ENCODE results near the gene FAM236C.
"Not testable (repeated sequence)": the region's sequence is repeated elsewhere in the genome, so short reads cannot be mapped to it uniquely, and the experiment has no call there.

Gene FAM236C

GRCh38 chrX:72912315-72912714 is at the start of gene FAM236C:
Gene FAM236C (plus strand): TSS chrX:72912615. CDS start chrX:72912715, 100 bp downstream.
- ATAC-seq (ENCODE audit: insufficient read depth, low read depth); H3K9me3 ChIP-seq (ENCODE audit: insufficient read depth, low read length, severe bottlenecking); DNase-seq; H3K4me3 ChIP-seq (ENCODE audit: low read depth in 1 of 2, low read length in 2 of 2); H3K4me2 ChIP-seq (ENCODE audit: insufficient read depth, low read length); H3K27ac ChIP-seq (ENCODE audit: low read length); H3K27me3 ChIP-seq (ENCODE audit: insufficient read depth, low read length, poor library complexity); H3K4me1 ChIP-seq (ENCODE audit: insufficient read depth, low read length); H2AFZ ChIP-seq (ENCODE audit: low read depth, low read length); H3K9ac ChIP-seq (ENCODE audit: low read depth, low read length); H3K36me3 ChIP-seq (ENCODE audit: insufficient read depth, low read length); H4K20me1 ChIP-seq (ENCODE audit: insufficient read depth, low read length); H3K79me2 ChIP-seq (ENCODE audit: insufficient read depth, low read length): not testable (repeated sequence)

- not testable (repeated sequence) for H3K4me3 ChIP-seq (ENCODE audit: low read depth in 1 of 2, low read length in 2 of 2); H3K4me1 ChIP-seq (ENCODE audit: insufficient read depth, low read length); H3K36me3 ChIP-seq (ENCODE audit: insufficient read depth, low read length); H3K79me2 ChIP-seq (ENCODE audit: insufficient read depth, low read length); H3K9me3 ChIP-seq (ENCODE audit: insufficient read depth, low read length, severe bottlenecking); H4K20me1 ChIP-seq (ENCODE audit: insufficient read depth, low read length); DNase-seq; H3K4me2 ChIP-seq (ENCODE audit: insufficient read depth, low read length); H3K27me3 ChIP-seq (ENCODE audit: insufficient read depth, low read length, poor library complexity); ATAC-seq (ENCODE audit: insufficient read depth, low read depth); H3K27ac ChIP-seq (ENCODE audit: low read length); H3K9ac ChIP-seq (ENCODE audit: low read depth, low read length); H2AFZ ChIP-seq (ENCODE audit: low read depth, low read length)
Observed at GRCh38 chrX:72882898-72883297, 29.5 kb upstream of the FAM236C start.

- not testable (repeated sequence) for ATAC-seq (ENCODE audit: insufficient read depth, low read depth); H4K20me1 ChIP-seq (ENCODE audit: insufficient read depth, low read length); H3K9me3 ChIP-seq (ENCODE audit: insufficient read depth, low read length, severe bottlenecking); H3K27ac ChIP-seq (ENCODE audit: low read length); H3K79me2 ChIP-seq (ENCODE audit: insufficient read depth, low read length); H2AFZ ChIP-seq (ENCODE audit: low read depth, low read length); H3K4me2 ChIP-seq (ENCODE audit: insufficient read depth, low read length); H3K36me3 ChIP-seq (ENCODE audit: insufficient read depth, low read length); DNase-seq; H3K9ac ChIP-seq (ENCODE audit: low read depth, low read length); H3K4me1 ChIP-seq (ENCODE audit: insufficient read depth, low read length); H3K4me3 ChIP-seq (ENCODE audit: low read depth in 1 of 2, low read length in 2 of 2); H3K27me3 ChIP-seq (ENCODE audit: insufficient read depth, low read length, poor library complexity)
Observed at GRCh38 chrX:72889740-72890139, 22.7 kb upstream of the FAM236C start.

GRCh38 chrX:72916096-72916495 is 3.7 kb downstream of the FAM236C start:
- not testable (repeated sequence) for H3K27ac ChIP-seq (ENCODE audit: low read length); H4K20me1 ChIP-seq (ENCODE audit: insufficient read depth, low read length); ATAC-seq (ENCODE audit: insufficient read depth, low read depth); DNase-seq; H3K27me3 ChIP-seq (ENCODE audit: insufficient read depth, low read length, poor library complexity); H3K4me2 ChIP-seq (ENCODE audit: insufficient read depth, low read length); H3K9me3 ChIP-seq (ENCODE audit: insufficient read depth, low read length, severe bottlenecking); H3K4me1 ChIP-seq (ENCODE audit: insufficient read depth, low read length); H3K9ac ChIP-seq (ENCODE audit: low read depth, low read length); H3K4me3 ChIP-seq (ENCODE audit: low read depth in 1 of 2, low read length in 2 of 2); H3K79me2 ChIP-seq (ENCODE audit: insufficient read depth, low read length); H2AFZ ChIP-seq (ENCODE audit: low read depth, low read length); H3K36me3 ChIP-seq (ENCODE audit: insufficient read depth, low read length)

- H3K79me2 ChIP-seq (ENCODE audit: insufficient read depth, low read length); H3K9ac ChIP-seq (ENCODE audit: low read depth, low read length); ATAC-seq (ENCODE audit: insufficient read depth, low read depth); H3K4me2 ChIP-seq (ENCODE audit: insufficient read depth, low read length); H3K27ac ChIP-seq (ENCODE audit: low read length); H4K20me1 ChIP-seq (ENCODE audit: insufficient read depth, low read length); H3K9me3 ChIP-seq (ENCODE audit: insufficient read depth, low read length, severe bottlenecking); H2AFZ ChIP-seq (ENCODE audit: low read depth, low read length); H3K27me3 ChIP-seq (ENCODE audit: insufficient read depth, low read length, poor library complexity); DNase-seq; H3K4me1 ChIP-seq (ENCODE audit: insufficient read depth, low read length); H3K4me3 ChIP-seq (ENCODE audit: low read depth in 1 of 2, low read length in 2 of 2); H3K36me3 ChIP-seq (ENCODE audit: insufficient read depth, low read length): not testable (repeated sequence)
Observed at GRCh38 chrX:72932283-72932682, 19.9 kb downstream of the FAM236C start.

GRCh38 chrX:72936455-72936854 is 24.0 kb downstream of the FAM236C start:
- H3K27ac ChIP-seq (ENCODE audit: low read length); DNase-seq; H3K9me3 ChIP-seq (ENCODE audit: insufficient read depth, low read length, severe bottlenecking); H4K20me1 ChIP-seq (ENCODE audit: insufficient read depth, low read length); H3K27me3 ChIP-seq (ENCODE audit: insufficient read depth, low read length, poor library complexity); H3K4me2 ChIP-seq (ENCODE audit: insufficient read depth, low read length); H3K4me3 ChIP-seq (ENCODE audit: low read depth in 1 of 2, low read length in 2 of 2); H3K79me2 ChIP-seq (ENCODE audit: insufficient read depth, low read length); H3K4me1 ChIP-seq (ENCODE audit: insufficient read depth, low read length); H3K36me3 ChIP-seq (ENCODE audit: insufficient read depth, low read length); H3K9ac ChIP-seq (ENCODE audit: low read depth, low read length); H2AFZ ChIP-seq (ENCODE audit: low read depth, low read length): not testable (repeated sequence)
- ATAC-seq (ENCODE audit: insufficient read depth, low read depth) = peak; percentile 50; the same call in 1 of the 3 replicates

- H3K4me3 ChIP-seq (ENCODE audit: low read depth in 1 of 2, low read length in 2 of 2); H3K36me3 ChIP-seq (ENCODE audit: insufficient read depth, low read length); H3K4me2 ChIP-seq (ENCODE audit: insufficient read depth, low read length); ATAC-seq (ENCODE audit: insufficient read depth, low read depth); H3K4me1 ChIP-seq (ENCODE audit: insufficient read depth, low read length); H4K20me1 ChIP-seq (ENCODE audit: insufficient read depth, low read length); H3K9ac ChIP-seq (ENCODE audit: low read depth, low read length); H3K79me2 ChIP-seq (ENCODE audit: insufficient read depth, low read length); H3K27ac ChIP-seq (ENCODE audit: low read length); H3K27me3 ChIP-seq (ENCODE audit: insufficient read depth, low read length, poor library complexity); H3K9me3 ChIP-seq (ENCODE audit: insufficient read depth, low read length, severe bottlenecking); H2AFZ ChIP-seq (ENCODE audit: low read depth, low read length); DNase-seq: not testable (repeated sequence)
Observed at GRCh38 chrX:72936882-72937455, 24.6 kb downstream of the FAM236C start.

GRCh38 chrX:72937906-72938305 is 25.5 kb downstream of the FAM236C start, which contains the start of gene FAM236A:
Gene FAM236A (plus strand): TSS chrX:72938206. CDS start chrX:72938263, 57 bp downstream.
- not testable (repeated sequence) for ATAC-seq (ENCODE audit: insufficient read depth, low read depth)

More at GRCh38 chrX:72937906-72938305, 25.5 kb downstream of the FAM236C start, which contains the start of gene FAM236A:
- not testable (repeated sequence) for H4K20me1 ChIP-seq (ENCODE audit: insufficient read depth, low read length); H3K36me3 ChIP-seq (ENCODE audit: insufficient read depth, low read length); DNase-seq; H3K9me3 ChIP-seq (ENCODE audit: insufficient read depth, low read length, severe bottlenecking); H3K4me1 ChIP-seq (ENCODE audit: insufficient read depth, low read length); H3K27me3 ChIP-seq (ENCODE audit: insufficient read depth, low read length, poor library complexity); H2AFZ ChIP-seq (ENCODE audit: low read depth, low read length); H3K4me3 ChIP-seq (ENCODE audit: low read depth in 1 of 2, low read length in 2 of 2); H3K27ac ChIP-seq (ENCODE audit: low read length); H3K79me2 ChIP-seq (ENCODE audit: insufficient read depth, low read length); H3K4me2 ChIP-seq (ENCODE audit: insufficient read depth, low read length); H3K9ac ChIP-seq (ENCODE audit: low read depth, low read length)

Measured in DND-41 (cell line).